A549 (cell line): ENCODE measurements around the gene NOS3. TPM values are rescaled to one million over a fixed set of nuclear protein-coding genes. Genes with fewer than 3 reads are reported as not detected.

Experiments used
- ATAC-seq, 2 experiments: fragments of 200-7000 bp in 1 of 2; fragments of >200 bp in 1 of 2; cut with Nextera tagmentation in 1 of 2; cut with Tn5 transposase in 1 of 2; 3 replicates each; pipeline versions ENCODE4 v1.8.0 to v1.9.1; 2018 to 2020; ENCODE audit warnings: mild to moderate bottlenecking in 1 of 2, moderate library complexity in 1 of 2
- CTCF ChIA-PET: fragments of 300-600 bp; sonication (Branson Sonifier 250); formaldehyde crosslinking; extraction: SDS; loops from one replicate; lab custom pipeline; 2021; ENCODE audit warnings: antibody characterized with exemption, inconsistent platforms; lab: Yijun Ruan, JAX
- POLR2A ChIA-PET: fragments of 350-600 bp; formaldehyde crosslinking; extraction: SDS; loops from one replicate; lab custom pipeline; 2021; ENCODE audit warnings: antibody characterized with exemption, inconsistent platforms; lab: Yijun Ruan, JAX
- DNase-seq, 2 experiments: peaks; one replicate each; pipeline versions ENCODE4 v3.0.0 to v3.0.0-alpha.2; 2011 to 2016; ENCODE audit warnings: low read depth in 1 of 2, low spot score in 1 of 2
- FAIRE-seq: peaks from 2 replicates; lab custom pipeline; 2011; peaks lifted over from hg19 to GRCh38; lab: Jason Lieb, UNC
- H3K27ac ChIP-seq, 2 experiments: fragments of >200 bp; sonication (Bioruptor Twin); formaldehyde crosslinking; 3 replicates each; pipeline ENCODE4 v1.5.1; 2016 to 2017
- H3K4me1 ChIP-seq: fragments of >200 bp; sonication (Bioruptor Twin); formaldehyde crosslinking; 3 replicates; pipeline ENCODE4 v1.6.1; 2016
- H3K4me2 ChIP-seq: fragments of >200 bp; sonication (Bioruptor Twin); formaldehyde crosslinking; 3 replicates; pipeline ENCODE4 v1.6.1; 2016
- H3K4me3 ChIP-seq: fragments of >200 bp; sonication (Bioruptor Twin); formaldehyde crosslinking; 3 replicates; pipeline ENCODE4 v1.5.1; 2016
- H3K9me3 ChIP-seq: fragments of >200 bp; sonication (Bioruptor Twin); formaldehyde crosslinking; 3 replicates; pipeline ENCODE4 v1.6.1; 2016
- ATOH8 ChIP-seq: fragments of 250-450 bp; sonication (Bioruptor Pico); IDR thresholded peaks from 2 replicates; pipeline ENCODE4 v1.5.0; 2020; ENCODE audit warnings: low read depth, mild to moderate bottlenecking, moderate library complexity
- CBX2 ChIP-seq: fragments of 200-600 bp; sonication (generic); IDR thresholded peaks from 2 replicates; pipeline ENCODE4 v1.6.1; 2016; ENCODE audit warnings: low read depth, mild to moderate bottlenecking, borderline replicate concordance
- CTCF ChIP-seq: fragments of >200 bp; sonication (Bioruptor Twin); formaldehyde crosslinking; IDR thresholded peaks from 3 replicates; pipeline ENCODE4 v1.5.1; 2016
- EP300 ChIP-seq, 2 experiments: fragments of >200 bp; sonication (Bioruptor Twin); formaldehyde crosslinking; IDR thresholded peaks; 2 replicates in 1 of 2; 3 replicates in 1 of 2; pipeline ENCODE4 v1.6.1; 2016 to 2017
- FOSB ChIP-seq: fragments of 250-450 bp; sonication (Bioruptor Pico); IDR thresholded peaks from 2 replicates; pipeline ENCODE4 v1.5.0; 2020; ENCODE audit warnings: mild to moderate bottlenecking, moderate library complexity
- MAZ ChIP-seq: fragments of 150-350 bp; IDR thresholded peaks from 2 replicates; pipeline ENCODE4 v1.6.1; 2014; ENCODE audit warnings: antibody characterized with exemption, low read depth, low read length, borderline replicate concordance
- PHF8 ChIP-seq: fragments of 200-600 bp; sonication (generic); IDR thresholded peaks from 2 replicates; pipeline ENCODE4 v1.6.1; 2016; ENCODE audit warnings: low read depth, mild to moderate bottlenecking, antibody characterized with exemption, moderate library complexity, borderline replicate concordance
- POLR2A ChIP-seq: IDR thresholded peaks from 2 replicates; pipeline ENCODE4 v1.6.1; 2012; ENCODE audit warnings: mild to moderate bottlenecking, low read length
- RCOR1 ChIP-seq: fragments of 150-350 bp; IDR thresholded peaks from 2 replicates; pipeline ENCODE4 v1.6.1; 2014; ENCODE audit warnings: antibody characterized with exemption, low read length, low read depth
- REST ChIP-seq: fragments of 200-600 bp; sonication (generic); IDR thresholded peaks from 2 replicates; pipeline ENCODE4 v1.6.1; 2016; ENCODE audit warnings: antibody characterized with exemption, mild to moderate bottlenecking, moderate library complexity
- SREBF2 ChIP-seq: fragments of 450-650 bp; IDR thresholded peaks from 2 replicates; pipeline ENCODE4 v1.6.1; 2014; ENCODE audit warnings: mild to moderate bottlenecking, moderate library complexity
- ZC3H11A ChIP-seq: fragments of 450-650 bp; IDR thresholded peaks from 2 replicates; pipeline ENCODE4 v1.6.1; 2014; ENCODE audit warnings: antibody characterized with exemption, mild to moderate bottlenecking
- ZFP36 ChIP-seq: fragments of 450-650 bp; IDR thresholded peaks from 2 replicates; pipeline ENCODE4 v1.6.1; 2014; ENCODE audit warnings: borderline replicate concordance; ENCODE audit not compliant: partially characterized antibody
- WGBS: methylation state at CpG from one replicate; pipeline ENCODE4 v1.1.6; 2017; ENCODE audit errors: missing lambda C conversion rate; 5-methylcytosine and 5-hydroxymethylcytosine counted together
- polyA plus RNA-seq, 4 experiments: library from polyadenylated mRNA; depleted of rRNA in 3 of 4; stranded (reverse); fragments of >200 nt; fragmentation: RNase III in 1 of 4; extraction: RNeasy Plus Mini Kit Qiagen cat#74134 plus additional on column Dnase treatment in 1 of 4; gene quantifications; 2 replicates in 3 of 4; 3 replicates in 1 of 4; pipeline ENCODE4 v1.2.3, GENCODE V29; 2011 to 2017

The NOS3 gene
- polyA plus RNA-seq, 2 of the 4 experiments (the other 2 are of a cell fraction), result 0.52 to 0.71 TPM

- H3K4me3 ChIP-seq, result no peak overlapping the region
- FAIRE-seq, result no peak
- no peak; a peak in 1 of 6 replicates for ATAC-seq
- ChIA-PET CTCF (interaction anchor here (0.7 to 11.2 kb wide), 9 partner anchors 9 to 45 kb away, joined by 3 to 110 read pairs (median 4); partner anchors contain the start of gene ATG9B), POLR2A (no interaction called here)
- H3K27ac ChIP-seq, result no peak overlapping the region
- no peak overlapping the region for H3K4me2 ChIP-seq
- H3K9me3 ChIP-seq, result no peaks in the 10 kb centered on the region
- DNase-seq, result no peak
- H3K4me1 ChIP-seq, result peaks cover 26% of the 10 kb centered on the region; the same call in 1 of the 3 replicates
- TF ChIP-seq ZFP36 (no peak), CBX2 (no peak), MAZ (no peak), ZC3H11A (no peak), ATOH8 (CRISPR knock-in tag) (no peak), REST (no peak)
- WGBS, result 80% methylated on average over 6 of the region's 7 CpGs
Measured at GRCh38 chr7:151007469-151007898, 16.7 kb downstream of the NOS3 start.

GRCh38 chr7:151008143-151008510, 17.3 kb downstream of the NOS3 start:
- ATAC-seq (no peak), FAIRE-seq (no peak), DNase-seq (no peak)
- Histone ChIP-seq H3K4me2 (no peak overlapping the region), H3K9me3 (no peaks in the 10 kb centered on the region), H3K4me3 (no peak overlapping the region), H3K27ac (no peak overlapping the region), H3K4me1 (peaks cover 28% of the 10 kb centered on the region; the same call in 1 of the 3 replicates)
- ChIA-PET POLR2A (no interaction called here), CTCF (interaction anchor here (0.7 to 11.2 kb wide), 12 partner anchors 11 to 110 kb away, joined by 3 to 110 read pairs (median 6); partner anchors contain the start of gene ATG9B)
- WGBS, result 69% methylated on average over 11 of the region's 11 CpGs
- TF ChIP-seq POLR2A, result no peak
- no peak for TF ChIP-seq SREBF2
- no peak for TF ChIP-seq EP300 (IDR thresholded peaks at IDR 0.05)
- no peak for TF ChIP-seq REST
- TF ChIP-seq RCOR1, result no peak
- no peak for TF ChIP-seq FOSB (CRISPR knock-in tag)

- peak; percentile 41 to 50 for DNase-seq
- 86% methylated on average over 18 of the region's 40 CpGs for WGBS
- Histone ChIP-seq H3K9me3 (no peaks in the 10 kb centered on the region), H3K4me2 (no peak overlapping the region), H3K27ac (no peak overlapping the region), H3K4me3 (no peak overlapping the region), H3K4me1 (peaks cover 23% of the 10 kb centered on the region; the same call in 1 of the 3 replicates)
- POLR2A ChIA-PET, result no interaction called here
- no peak for FAIRE-seq
- TF ChIP-seq CTCF, result peak; percentile 41; the same call in 2 of the 3 replicates
- no peak for TF ChIP-seq PHF8
- CTCF ChIA-PET, result interaction anchor here (0.7 to 11.2 kb wide), 13 partner anchors 12 to 110 kb away, joined by 3 to 110 read pairs (median 7); partner anchors contain the start of genes ABCB8 and ATG9B
- peak in 1 of 2 experiments; percentile 74; a peak in 3 of 6 replicates for ATAC-seq
Measured at GRCh38 chr7:151008511-151009323, 17.9 kb downstream of the NOS3 start.
